PC-3 (cell line): ENCODE results near the gene LILRB4. TPM values are rescaled to one million over a fixed set of nuclear protein-coding genes. Genes with fewer than 3 reads are reported as not detected.

ENCODE experiments used
- ATAC-seq: fragments of 200-7000 bp; cut with Tn5 transposase; 2 replicates; pipeline ENCODE4 v1.9.1; 2020; ENCODE audit warnings: mild to moderate bottlenecking, moderate library complexity
- BruUV-seq: library from RNA; stranded (reverse); fragments of 400-500 nt; replicated peaks from 2 replicates; lab custom pipeline; 2021; lab: Mats Ljungman, UMichigan
- CTCF ChIA-PET: fragments of 300-600 bp; sonication (Branson Sonifier 250); formaldehyde crosslinking; loops from one replicate; lab custom pipeline; 2022; ENCODE audit warnings: antibody characterized with exemption; lab: Charles Lee
- POLR2A ChIA-PET: fragments of 300-600 bp; sonication (Branson Sonifier 250); formaldehyde crosslinking; loops from one replicate; lab custom pipeline; 2022; ENCODE audit warnings: antibody characterized with exemption; ENCODE audit not compliant: unreplicated experiment; lab: Charles Lee
- DNase-seq: peaks from one replicate; pipeline ENCODE4 v3.0.0-alpha.2; 2015
- H2AFZ ChIP-seq: fragments of 300-600 bp; sonication (generic); 2 replicates; pipeline ENCODE4 v1.6.0; 2016; ENCODE audit warnings: antibody characterized with exemption, low read length
- H3F3A ChIP-seq: fragments of 300-600 bp; sonication (generic); one replicate; pipeline ENCODE4 v1.6.0; 2017; ENCODE audit warnings: antibody characterized with exemption, low read length, control low read depth, mild to moderate bottlenecking; ENCODE audit not compliant: unreplicated experiment
- H3K27ac ChIP-seq: fragments of 300-600 bp; sonication (generic); 2 replicates; pipeline ENCODE4 v1.5.1; 2016; ENCODE audit warnings: mild to moderate bottlenecking, low read length
- H3K27me3 ChIP-seq: fragments of 300-600 bp; sonication (generic); 2 replicates; pipeline ENCODE4 v1.6.1; 2016; ENCODE audit warnings: low read length, mixed read lengths
- H3K36me3 ChIP-seq: fragments of 300-600 bp; sonication (generic); 2 replicates; pipeline ENCODE4 v1.6.1; 2016; ENCODE audit warnings: low read depth, mixed run types, low read length, mixed read lengths
- H3K4me1 ChIP-seq: fragments of 300-600 bp; sonication (generic); 2 replicates; pipeline ENCODE4 v1.5.1; 2016; ENCODE audit warnings: low read length; ENCODE audit not compliant: insufficient read depth
- H3K4me2 ChIP-seq: fragments of 300-600 bp; sonication (generic); 2 replicates; pipeline ENCODE4 v1.6.0; 2016; ENCODE audit warnings: low read length
- H3K4me3 ChIP-seq: fragments of 300-600 bp; sonication (generic); 2 replicates; pipeline ENCODE4 v1.5.1; 2016; ENCODE audit warnings: mild to moderate bottlenecking, low read length, mixed read lengths
- H3K79me2 ChIP-seq: fragments of 300-600 bp; sonication (generic); 2 replicates; pipeline ENCODE4 v1.6.1; 2017; ENCODE audit warnings: low read length, mixed read lengths
- H3K9ac ChIP-seq: fragments of 300-600 bp; sonication (generic); 2 replicates; pipeline ENCODE4 v1.6.0; 2016; ENCODE audit warnings: mild to moderate bottlenecking, low read length
- H3K9me2 ChIP-seq: fragments of 300-600 bp; sonication (generic); replicated peaks from 2 replicates; pipeline ENCODE4 v1.6.1; 2016; ENCODE audit warnings: mixed run types, low read length, mixed read lengths
- H3K9me3 ChIP-seq: fragments of 300-600 bp; sonication (generic); 2 replicates; pipeline ENCODE4 v1.6.1; 2016; ENCODE audit warnings: low read length, mixed read lengths
- H4K20me1 ChIP-seq: fragments of 300-600 bp; sonication (generic); 2 replicates; pipeline ENCODE4 v1.6.1; 2016; ENCODE audit warnings: low read length, mixed read lengths
- EZH2 ChIP-seq: fragments of 300-600 bp; sonication (generic); IDR thresholded peaks from one replicate; pipeline ENCODE4 v1.6.1; 2017; ENCODE audit warnings: antibody characterized with exemption, mild to moderate bottlenecking, low read length; ENCODE audit not compliant: unreplicated experiment
- EZH2phosphoT487 ChIP-seq: fragments of 300-600 bp; sonication (generic); IDR thresholded peaks from 2 replicates; pipeline ENCODE4 v1.6.1; 2018; ENCODE audit warnings: mild to moderate bottlenecking, antibody characterized with exemption, low read length, borderline replicate concordance
- intact Hi-C: fragments of 100-400 bp; cut with micrococcal nuclease; formaldehyde crosslinking; loops from 2 replicates; pipeline ENCODE4 v1.9.0; 2023
- total RNA-seq: library from RNA; depleted of rRNA; stranded (reverse); fragments of >200 nt; gene quantifications from 2 replicates; pipeline ENCODE4 v1.2.3, GENCODE V29; 2014
- TF ChIP-seq, protein P1 (sequence below): fragments of 300-600 bp; sonication (generic); conservative IDR thresholded peaks from 2 replicates; pipeline ENCODE4 v1.5.1; 2017; ENCODE audit warnings: antibody characterized with exemption, low read depth, mild to moderate bottlenecking, low read length

The LILRB4 gene
- total RNA-seq, 1 experiment from 2014 or later: not detected

DNA sequence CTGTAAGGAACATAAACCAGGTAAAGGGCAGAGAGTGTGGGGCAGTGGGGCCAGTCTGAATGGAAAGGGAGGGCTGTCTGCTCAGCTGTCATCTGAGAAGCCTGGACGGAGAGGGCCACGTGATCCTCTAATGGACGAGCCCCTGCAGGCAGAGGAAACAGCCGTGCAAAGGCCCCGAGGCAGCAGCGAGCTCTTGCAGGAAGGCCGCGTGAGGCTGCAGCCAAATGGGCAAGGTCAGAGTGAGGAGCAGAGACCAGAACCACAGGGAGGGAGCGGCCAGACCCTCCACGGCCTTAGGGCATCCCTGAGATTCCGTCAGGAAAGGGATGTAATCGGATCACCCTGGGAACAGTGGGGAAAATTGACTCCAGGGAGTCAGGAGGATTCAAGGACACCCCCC is 4.4 kb downstream of the LILRB4 start:
- ATAC-seq (no peak), DNase-seq (no peak)
- Histone ChIP-seq H2AFZ (no peak overlapping the region), H3K4me2 (no peak overlapping the region), H3K9ac (no peak overlapping the region), H4K20me1 (no peaks in the 10 kb centered on the region), H3K36me3 (no peaks in the 10 kb centered on the region), H3K9me3 (no peaks in the 10 kb centered on the region), H3K4me3 (no peak overlapping the region), H3K4me1 (no peaks in the 10 kb centered on the region), H3K79me2 (no peaks in the 10 kb centered on the region), H3K27ac (no peak overlapping the region), H3K27me3 (peaks cover 80% of the 10 kb centered on the region), H3F3A (no peaks in the 10 kb centered on the region), H3K9me2 (no peaks in the 10 kb centered on the region)
- TF ChIP-seq, protein P1, sequence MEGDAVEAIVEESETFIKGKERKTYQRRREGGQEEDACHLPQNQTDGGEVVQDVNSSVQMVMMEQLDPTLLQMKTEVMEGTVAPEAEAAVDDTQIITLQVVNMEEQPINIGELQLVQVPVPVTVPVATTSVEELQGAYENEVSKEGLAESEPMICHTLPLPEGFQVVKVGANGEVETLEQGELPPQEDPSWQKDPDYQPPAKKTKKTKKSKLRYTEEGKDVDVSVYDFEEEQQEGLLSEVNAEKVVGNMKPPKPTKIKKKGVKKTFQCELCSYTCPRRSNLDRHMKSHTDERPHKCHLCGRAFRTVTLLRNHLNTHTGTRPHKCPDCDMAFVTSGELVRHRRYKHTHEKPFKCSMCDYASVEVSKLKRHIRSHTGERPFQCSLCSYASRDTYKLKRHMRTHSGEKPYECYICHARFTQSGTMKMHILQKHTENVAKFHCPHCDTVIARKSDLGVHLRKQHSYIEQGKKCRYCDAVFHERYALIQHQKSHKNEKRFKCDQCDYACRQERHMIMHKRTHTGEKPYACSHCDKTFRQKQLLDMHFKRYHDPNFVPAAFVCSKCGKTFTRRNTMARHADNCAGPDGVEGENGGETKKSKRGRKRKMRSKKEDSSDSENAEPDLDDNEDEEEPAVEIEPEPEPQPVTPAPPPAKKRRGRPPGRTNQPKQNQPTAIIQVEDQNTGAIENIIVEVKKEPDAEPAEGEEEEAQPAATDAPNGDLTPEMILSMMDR: no peak
- TF ChIP-seq EZH2phosphoT487: no peak
- TF ChIP-seq EZH2: no peak
- intact Hi-C loops: no loop called here
- BruUV-seq: no TSS peak
- ChIA-PET CTCF (no interaction called here), POLR2A (no interaction called here)

GRCh38 chr19:54668353-54668752 is 5.6 kb downstream of the LILRB4 start:
- Histone ChIP-seq H3K79me2 (no peaks in the 10 kb centered on the region), H3K4me1 (no peaks in the 10 kb centered on the region), H2AFZ (no peak overlapping the region), H3K4me3 (no peak overlapping the region), H3K27ac (no peak overlapping the region), H4K20me1 (no peaks in the 10 kb centered on the region), H3K9ac (no peak overlapping the region), H3K27me3 (peaks cover 80% of the 10 kb centered on the region), H3F3A (no peaks in the 10 kb centered on the region), H3K36me3 (no peaks in the 10 kb centered on the region), H3K4me2 (no peak overlapping the region), H3K9me3 (no peaks in the 10 kb centered on the region), H3K9me2 (no peaks in the 10 kb centered on the region)
- POLR2A ChIA-PET: no interaction called here
- CTCF ChIA-PET: no interaction called here
- intact Hi-C loops: no loop called here
- DNase-seq (no peak), ATAC-seq (no peak)
- no peak for TF ChIP-seq EZH2phosphoT487
- TF ChIP-seq, protein P1: no peak
- no peak for TF ChIP-seq EZH2
- no TSS peak for BruUV-seq

DNA sequence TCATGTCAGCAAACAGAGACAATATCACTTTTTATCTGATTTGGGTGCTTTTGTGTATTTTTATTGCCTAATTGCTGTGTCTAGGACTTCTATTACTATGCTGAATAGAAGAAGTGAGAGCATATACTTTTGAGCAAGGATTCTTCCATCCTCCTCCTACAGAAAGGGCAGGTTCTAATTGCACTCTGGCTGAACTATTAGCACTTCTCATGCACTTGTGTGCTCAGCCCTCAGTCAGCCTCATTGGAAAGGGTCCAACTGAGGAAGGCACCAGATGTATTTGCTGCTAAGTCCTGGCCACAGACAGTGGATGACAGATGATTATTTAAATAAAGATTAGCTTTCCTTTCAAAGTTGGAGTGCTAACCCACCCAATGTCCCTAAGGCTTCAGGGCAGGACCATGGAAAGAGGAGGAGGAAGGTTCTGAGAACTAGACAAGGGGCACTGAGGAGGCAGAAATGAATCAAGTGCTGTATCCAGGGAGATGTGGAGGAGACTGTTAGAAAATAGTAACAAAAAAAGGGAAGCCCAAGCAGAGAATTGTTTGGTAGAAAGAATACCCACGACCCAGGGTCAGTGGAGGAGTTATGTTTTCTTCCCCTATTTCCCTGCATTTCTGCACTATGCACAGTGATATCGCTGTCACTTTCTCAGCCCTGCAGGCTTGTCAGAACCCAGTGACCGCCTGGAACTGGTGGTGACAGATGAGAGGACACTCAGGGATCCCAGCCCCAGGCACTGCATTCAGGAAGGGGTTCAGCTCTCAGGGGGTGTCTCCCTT is 8.0 kb downstream of the LILRB4 start:
- Histone ChIP-seq H3K36me3 (no peaks in the 10 kb centered on the region), H3K9ac (no peak overlapping the region), H3K9me2 (no peaks in the 10 kb centered on the region), H3K79me2 (no peaks in the 10 kb centered on the region), H3K27ac (no peak overlapping the region), H3K27me3 (peaks cover 61% of the 10 kb centered on the region), H3F3A (no peaks in the 10 kb centered on the region), H3K9me3 (no peaks in the 10 kb centered on the region), H3K4me1 (no peaks in the 10 kb centered on the region), H3K4me2 (no peak overlapping the region), H2AFZ (no peak overlapping the region), H4K20me1 (no peaks in the 10 kb centered on the region), H3K4me3 (no peak overlapping the region)
- BruUV-seq: no TSS peak
- ATAC-seq (no peak), DNase-seq (no peak)
- intact Hi-C loops: no loop called here
- ChIA-PET POLR2A (no interaction called here), CTCF (no interaction called here)
- no peak for TF ChIP-seq EZH2
- TF ChIP-seq, protein P1: no peak
- no peak for TF ChIP-seq EZH2phosphoT487
